Activated CD8-positive, alpha-beta T cell treated with anti-CD3 and anti-CD28 coated beads for 36 hours (primary cell): Measurements from ENCODE around the gene SLIT3. TPM values are rescaled to one million over a fixed set of nuclear protein-coding genes. Genes with fewer than 3 reads are reported as not detected.

Source experiments
- ATAC-seq: fragments of 200-7000 bp; cut with Tn5 transposase; one replicate; pipeline ENCODE4 v1.10.0; 2021; ENCODE audit warnings: mild to moderate bottlenecking, moderate library complexity
- CTCF ChIA-PET: fragments of 350-600 bp; sonication (Branson Sonifier 250); formaldehyde crosslinking; loops from one replicate; lab custom pipeline; 2021; ENCODE audit warnings: antibody characterized with exemption; lab: Charles Lee
- POLR2A ChIA-PET: fragments of 350-600 bp; sonication (Branson Sonifier 250); formaldehyde crosslinking; loops from one replicate; lab custom pipeline; 2021; ENCODE audit warnings: antibody characterized with exemption; lab: Charles Lee
- DNase-seq: peaks from one replicate; pipeline ENCODE4 v3.0.0-alpha.2; 2020
- H3K27ac Mint-ChIP-seq: one replicate; pipeline ENCODE4 v1.8.0; 2021; ENCODE audit warnings: mild to moderate bottlenecking, mixed read lengths
- H3K27me3 Mint-ChIP-seq: one replicate; pipeline ENCODE4 v1.8.0; 2021; ENCODE audit warnings: mixed read lengths
- H3K36me3 Mint-ChIP-seq: one replicate; pipeline ENCODE4 v1.8.0; 2021; ENCODE audit warnings: low read depth, mixed read lengths
- H3K4me1 Mint-ChIP-seq: one replicate; pipeline ENCODE4 v1.8.0; 2021; ENCODE audit warnings: low read depth, mixed read lengths
- H3K4me3 Mint-ChIP-seq: one replicate; pipeline ENCODE4 v1.8.0; 2021; ENCODE audit warnings: mild to moderate bottlenecking, moderate library complexity, mixed read lengths
- H3K9me3 Mint-ChIP-seq: one replicate; pipeline ENCODE4 v1.8.0; 2021; ENCODE audit warnings: mixed read lengths
- CTCF ChIP-seq: fragments of 200-600 bp; IDR thresholded peaks from one replicate; pipeline ENCODE4 v1.8.0; 2022; ENCODE audit warnings: antibody characterized with exemption, mild to moderate bottlenecking
- intact Hi-C: fragments of 100-400 bp; cut with micrococcal nuclease; formaldehyde crosslinking; loops from one replicate; pipeline ENCODE4 v1.10.0; 2022
- total RNA-seq, 2 experiments: library from RNA; stranded (reverse); gene quantifications; one replicate each; pipeline ENCODE4 v1.2.3, GENCODE V29; 2021

SLIT3 gene
- total RNA-seq, 2 experiments from 2014 or later, result 0.69 to 0.74 TPM

GRCh38 chr5:169301386-169301934 is 521 bp upstream of the SLIT3 start:
- no peak for DNase-seq
- Mint-ChIP-seq H3K4me1 (peaks cover 10% of the 10 kb centered on the region), H3K36me3 (no peaks in the 10 kb centered on the region), H3K4me3 (no peak overlapping the region), H3K27me3 (peaks cover 47% of the 10 kb centered on the region), H3K27ac (no peak overlapping the region), H3K9me3 (no peaks in the 10 kb centered on the region)
- CTCF ChIA-PET, result interaction anchor here (1.7 kb wide), 1 partner anchor 28 kb away, joined by 4 read pairs; no protein-coding TSS in a partner anchor
- POLR2A ChIA-PET, result no interaction called here
- ATAC-seq, result no peak
- intact Hi-C loops, result loop anchor here (10.0 kb wide), 1 partner anchor 627 kb away; no protein-coding TSS in a partner anchor
- no peak for TF ChIP-seq CTCF

GRCh38 chr5:169299663-169300467 is 1.1 kb downstream of the SLIT3 start:
- Mint-ChIP-seq H3K27ac (no peak overlapping the region), H3K9me3 (no peaks in the 10 kb centered on the region), H3K4me3 (no peak overlapping the region), H3K36me3 (no peaks in the 10 kb centered on the region), H3K4me1 (peaks cover 10% of the 10 kb centered on the region), H3K27me3 (peaks cover 45% of the 10 kb centered on the region)
- ChIA-PET POLR2A (no interaction called here), CTCF (no interaction called here)
- intact Hi-C loops, result loop anchor here (10.0 kb wide), 2 partner anchors 275 to 625 kb away; no protein-coding TSS in a partner anchor
- no peak for TF ChIP-seq CTCF
- no peak for DNase-seq
- ATAC-seq, result no peak

- no peak overlapping the region for H3K4me3 Mint-ChIP-seq
- TF ChIP-seq CTCF, result no peak
- intact Hi-C loops, result loop anchor here (10.0 kb wide), 1 partner anchor 276 kb away; no protein-coding TSS in a partner anchor
- H3K27ac Mint-ChIP-seq, result no peak overlapping the region
- peaks cover 10% of the 10 kb centered on the region for H3K4me1 Mint-ChIP-seq
- ChIA-PET CTCF (no interaction called here), POLR2A (no interaction called here)
- peaks cover 41% of the 10 kb centered on the region for H3K27me3 Mint-ChIP-seq
- no peaks in the 10 kb centered on the region for H3K9me3 Mint-ChIP-seq
- ATAC-seq (no peak), DNase-seq (no peak)
- H3K36me3 Mint-ChIP-seq, result no peaks in the 10 kb centered on the region
Observed at GRCh38 chr5:169299191-169299662, 1.7 kb downstream of the SLIT3 start.

- POLR2A ChIA-PET, result no interaction called here
- peaks cover 34% of the 10 kb centered on the region for H3K27me3 Mint-ChIP-seq
- no peak overlapping the region for H3K27ac Mint-ChIP-seq
- intact Hi-C loops, result loop anchor here (10.0 kb wide), 1 partner anchor 277 kb away; no protein-coding TSS in a partner anchor
- no peak for TF ChIP-seq CTCF
- CTCF ChIA-PET, result interaction anchor here (1.3 kb wide), 1 partner anchor 592 kb away, joined by 3 read pairs; no protein-coding TSS in a partner anchor
- H3K9me3 Mint-ChIP-seq, result no peaks in the 10 kb centered on the region
- H3K36me3 Mint-ChIP-seq, result no peaks in the 10 kb centered on the region
- DNase-seq (no peak), ATAC-seq (no peak)
- H3K4me3 Mint-ChIP-seq, result no peak overlapping the region
- H3K4me1 Mint-ChIP-seq, result peaks cover 10% of the 10 kb centered on the region
Observed at GRCh38 chr5:169298193-169298592, 2.7 kb downstream of the SLIT3 start.
